Brain microvascular endothelial cell (primary cell): ENCODE results near the gene ORAI2.

Experiments
- DNase-seq: peaks from one replicate; pipeline ENCODE4 v3.0.0-alpha.2; 2020
- H3K27ac ChIP-seq: fragments of 250-450 bp; sonication (Bioruptor Pico); 2 replicates; pipeline ENCODE4 v1.5.1; 2020; ENCODE audit warnings: mild to moderate bottlenecking, moderate library complexity
- H3K27me3 ChIP-seq: fragments of 250-450 bp; sonication (Bioruptor Pico); replicated peaks from 2 replicates; pipeline ENCODE4 v1.5.1; 2020; ENCODE audit warnings: mild to moderate bottlenecking
- H3K36me3 ChIP-seq: fragments of 250-450 bp; sonication (Bioruptor Pico); replicated peaks from 2 replicates; pipeline ENCODE4 v1.5.1; 2020; ENCODE audit warnings: mild to moderate bottlenecking
- H3K4me3 ChIP-seq: 2 replicates; pipeline ENCODE4 v1.5.1; 2011; ENCODE audit warnings: low read depth, mild to moderate bottlenecking, control low read depth, low read length, moderate library complexity
- in situ Hi-C: cut with HindIII; loops from 2 replicates; pipeline ENCODE4 v1.10.0; 2017; ENCODE audit warnings: low sequenced_read_pairs, low pct_ligation_motif_present
- TF ChIP-seq, protein P1 (sequence below): IDR thresholded peaks from 2 replicates; pipeline ENCODE4 v1.5.1; 2011; ENCODE audit warnings: low read depth, mild to moderate bottlenecking, moderate library complexity, low read length, control low read depth, inconsistent platforms; ENCODE audit errors: missing control alignments

ORAI2 gene

DNA sequence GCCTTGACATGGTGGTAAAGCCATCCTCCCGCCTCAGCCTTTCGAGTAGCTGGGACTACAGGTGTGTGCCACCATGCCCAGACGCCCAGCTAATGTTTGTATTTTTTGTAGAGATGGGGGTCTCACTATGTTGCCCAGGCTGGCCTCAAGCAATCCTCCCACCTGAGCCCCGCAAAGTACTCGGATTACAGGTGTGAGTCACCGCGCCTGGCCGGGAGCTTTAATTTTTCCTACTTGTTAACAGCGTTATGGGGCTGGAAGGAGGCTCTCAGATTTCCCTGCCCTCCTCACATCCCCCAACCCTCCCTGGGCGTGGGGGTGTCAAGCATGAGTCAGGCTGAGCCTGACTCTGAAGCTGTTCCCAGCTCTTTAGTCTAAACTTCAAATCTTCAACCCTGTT lies 23.0 kb downstream of the ORAI2 start:
- no peak for DNase-seq
- peaks cover 17% of the 10 kb centered on the region for H3K36me3 ChIP-seq
- H3K27ac ChIP-seq, result no peak overlapping the region
- H3K27me3 ChIP-seq, result no peaks in the 10 kb centered on the region
- in situ Hi-C loops, result no loop called here
- TF ChIP-seq, protein P1, sequence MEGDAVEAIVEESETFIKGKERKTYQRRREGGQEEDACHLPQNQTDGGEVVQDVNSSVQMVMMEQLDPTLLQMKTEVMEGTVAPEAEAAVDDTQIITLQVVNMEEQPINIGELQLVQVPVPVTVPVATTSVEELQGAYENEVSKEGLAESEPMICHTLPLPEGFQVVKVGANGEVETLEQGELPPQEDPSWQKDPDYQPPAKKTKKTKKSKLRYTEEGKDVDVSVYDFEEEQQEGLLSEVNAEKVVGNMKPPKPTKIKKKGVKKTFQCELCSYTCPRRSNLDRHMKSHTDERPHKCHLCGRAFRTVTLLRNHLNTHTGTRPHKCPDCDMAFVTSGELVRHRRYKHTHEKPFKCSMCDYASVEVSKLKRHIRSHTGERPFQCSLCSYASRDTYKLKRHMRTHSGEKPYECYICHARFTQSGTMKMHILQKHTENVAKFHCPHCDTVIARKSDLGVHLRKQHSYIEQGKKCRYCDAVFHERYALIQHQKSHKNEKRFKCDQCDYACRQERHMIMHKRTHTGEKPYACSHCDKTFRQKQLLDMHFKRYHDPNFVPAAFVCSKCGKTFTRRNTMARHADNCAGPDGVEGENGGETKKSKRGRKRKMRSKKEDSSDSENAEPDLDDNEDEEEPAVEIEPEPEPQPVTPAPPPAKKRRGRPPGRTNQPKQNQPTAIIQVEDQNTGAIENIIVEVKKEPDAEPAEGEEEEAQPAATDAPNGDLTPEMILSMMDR, result no peak
- no peak overlapping the region for H3K4me3 ChIP-seq

DNA sequence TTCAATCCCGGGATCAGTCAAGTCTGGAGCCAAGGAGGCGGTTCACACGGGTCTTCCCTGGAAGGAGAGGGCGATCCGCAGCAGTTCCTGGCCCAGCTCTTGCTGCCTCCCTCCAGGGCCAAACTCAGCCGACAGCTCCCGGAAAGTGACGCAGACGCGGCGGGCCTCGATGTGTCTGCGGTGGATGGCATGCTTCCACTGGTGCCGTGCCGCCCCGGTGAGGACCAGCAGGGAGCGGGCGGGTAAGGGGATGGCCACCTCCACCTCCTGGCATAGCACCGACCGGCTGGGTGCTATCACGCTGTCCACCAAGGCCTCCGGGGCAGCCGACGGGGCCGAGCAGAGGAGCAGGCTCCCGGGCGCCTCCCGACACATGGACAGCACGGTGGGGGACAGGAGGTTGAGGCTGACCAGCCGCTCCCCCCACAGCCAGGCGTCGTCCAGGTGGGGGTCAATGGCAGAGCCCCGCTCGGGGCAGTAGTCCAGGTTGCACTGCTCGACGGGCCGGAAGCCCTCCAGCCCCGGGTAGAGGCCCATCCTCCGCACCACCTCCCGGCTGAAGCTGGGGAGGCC lies 24.1 kb downstream of the ORAI2 start:
- Histone ChIP-seq H3K36me3 (peaks cover 17% of the 10 kb centered on the region), H3K4me3 (no peak overlapping the region)
- DNase-seq, result no peak

DNA sequence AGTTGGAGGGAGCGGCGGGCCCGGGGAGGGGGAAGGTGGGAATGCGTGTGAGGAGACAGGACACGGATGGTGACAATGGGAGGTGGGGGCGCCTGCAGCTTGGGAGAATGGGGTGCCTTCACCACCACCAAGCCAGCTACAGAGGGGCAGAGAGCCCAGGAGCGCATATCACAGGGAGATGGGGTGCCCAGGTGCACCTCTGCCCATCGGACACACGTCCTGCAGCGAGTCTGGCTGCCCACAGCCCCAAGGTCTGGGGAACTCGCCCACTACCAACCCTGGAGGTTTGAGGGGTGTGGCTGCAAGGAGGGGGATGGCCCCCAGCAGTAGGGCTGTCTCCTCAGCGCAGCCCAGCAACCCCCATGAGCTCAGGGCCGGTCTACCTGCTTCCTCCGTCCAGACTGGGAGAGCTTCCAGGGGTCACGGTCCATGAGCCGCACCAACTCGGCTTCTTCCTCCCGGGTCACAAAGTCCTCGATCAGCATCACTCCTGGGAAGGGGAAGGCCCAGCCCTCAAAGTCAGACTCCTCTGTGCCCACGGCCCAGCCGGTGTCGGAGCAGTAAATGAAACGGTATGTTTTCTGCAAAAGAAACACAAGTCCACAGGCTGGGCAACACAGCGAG lies 26.0 kb downstream of the ORAI2 start:
- no peaks in the 10 kb centered on the region for H3K27me3 ChIP-seq
- TF ChIP-seq, protein P1, result no peak
- no peak overlapping the region for H3K4me3 ChIP-seq
- peaks cover 17% of the 10 kb centered on the region for H3K36me3 ChIP-seq
- no peak for DNase-seq
- H3K27ac ChIP-seq, result no peak overlapping the region
- in situ Hi-C loops, result no loop called here

More for the DNA sequence above, 24.1 kb downstream of the ORAI2 start:
- H3K27me3 ChIP-seq, result no peaks in the 10 kb centered on the region
- no peak overlapping the region for H3K27ac ChIP-seq
- in situ Hi-C loops, result no loop called here
- TF ChIP-seq, protein P1, result no peak

DNA sequence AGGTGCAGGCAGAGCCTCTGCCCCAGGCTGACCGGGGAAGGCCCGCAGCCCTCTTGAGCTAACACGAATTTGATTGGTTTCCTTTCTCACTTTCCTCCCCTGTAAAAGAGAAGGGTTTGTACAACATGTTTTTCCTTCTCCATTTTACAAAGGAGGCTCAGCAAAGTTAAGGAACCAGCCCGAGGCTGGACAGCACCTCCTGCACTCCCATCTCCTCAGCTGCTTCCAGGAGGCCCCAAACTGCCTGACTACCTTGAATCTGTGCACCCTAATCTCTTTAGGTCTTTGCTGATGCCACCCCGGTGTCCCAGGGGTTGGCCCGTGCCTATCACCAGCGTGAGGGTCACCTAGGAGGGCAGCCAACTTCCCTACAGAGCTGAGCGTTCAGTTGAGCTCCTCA lies 27.1 kb downstream of the ORAI2 start:
- TF ChIP-seq, protein P1, result no peak
- Histone ChIP-seq H3K27ac (no peak overlapping the region), H3K36me3 (peaks cover 17% of the 10 kb centered on the region), H3K27me3 (no peaks in the 10 kb centered on the region), H3K4me3 (no peak overlapping the region)
- DNase-seq, result no peak
- in situ Hi-C loops, result no loop called here

DNA sequence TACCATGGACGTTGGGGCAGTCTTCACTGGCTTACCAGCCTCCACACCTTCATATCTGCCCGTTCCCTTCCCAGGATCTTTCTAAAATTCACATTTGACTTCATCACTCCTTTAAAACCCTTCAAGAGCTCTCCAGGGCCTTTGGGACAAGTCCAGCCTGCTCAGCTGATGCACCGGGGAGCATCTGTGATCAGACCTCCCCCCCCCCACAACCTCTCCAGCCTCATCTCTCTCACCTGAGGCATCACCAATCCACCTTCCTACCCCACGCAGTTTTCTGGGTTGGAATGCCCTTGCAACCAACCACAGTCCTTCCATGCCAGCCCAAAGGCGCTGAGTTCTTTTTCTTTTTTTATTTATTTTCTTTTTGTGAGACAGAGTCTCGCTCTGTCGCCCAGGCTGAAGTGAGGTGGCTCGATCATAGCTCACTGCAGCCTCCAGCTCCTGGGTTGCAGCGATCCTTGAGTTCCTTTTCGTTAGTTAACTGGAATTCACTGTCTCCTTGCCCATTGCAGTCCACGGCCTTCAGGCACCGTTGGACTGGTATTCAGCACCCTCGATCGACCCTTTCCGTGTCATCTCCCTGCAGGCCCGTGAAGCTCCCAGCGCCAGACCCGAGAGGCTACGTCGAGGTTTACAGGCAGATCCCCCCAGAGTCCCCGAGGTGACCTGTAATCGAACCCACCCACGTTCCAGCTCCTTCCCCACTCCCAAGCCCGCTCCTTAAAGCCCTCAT lies 30.6 kb downstream of the ORAI2 start:
- in situ Hi-C loops, result no loop called here
- Histone ChIP-seq H3K4me3 (peak overlapping the region; percentile 100), H3K27ac (peak overlapping the region; percentile 69), H3K27me3 (no peaks in the 10 kb centered on the region), H3K36me3 (peaks cover 12% of the 10 kb centered on the region)
- TF ChIP-seq, protein P1, result no peak
- peak; percentile 14 for DNase-seq
